Loucy (cell line): ENCODE data around the gene TOM1L1.

ENCODE experiments used
- EZH2phosphoT487 ChIP-seq: fragments of 200-600 bp; IDR thresholded peaks from 2 replicates; pipeline ENCODE4 v1.6.1; 2018; ENCODE audit warnings: antibody characterized with exemption, mild to moderate bottlenecking, moderate library complexity, borderline replicate concordance
- TF ChIP-seq, protein P1 (sequence below): fragments of 200-600 bp; sonication (generic); conservative IDR thresholded peaks from 2 replicates; pipeline ENCODE4 v1.5.1; 2014; ENCODE audit warnings: mild to moderate bottlenecking, antibody characterized with exemption, low read length

DNA sequence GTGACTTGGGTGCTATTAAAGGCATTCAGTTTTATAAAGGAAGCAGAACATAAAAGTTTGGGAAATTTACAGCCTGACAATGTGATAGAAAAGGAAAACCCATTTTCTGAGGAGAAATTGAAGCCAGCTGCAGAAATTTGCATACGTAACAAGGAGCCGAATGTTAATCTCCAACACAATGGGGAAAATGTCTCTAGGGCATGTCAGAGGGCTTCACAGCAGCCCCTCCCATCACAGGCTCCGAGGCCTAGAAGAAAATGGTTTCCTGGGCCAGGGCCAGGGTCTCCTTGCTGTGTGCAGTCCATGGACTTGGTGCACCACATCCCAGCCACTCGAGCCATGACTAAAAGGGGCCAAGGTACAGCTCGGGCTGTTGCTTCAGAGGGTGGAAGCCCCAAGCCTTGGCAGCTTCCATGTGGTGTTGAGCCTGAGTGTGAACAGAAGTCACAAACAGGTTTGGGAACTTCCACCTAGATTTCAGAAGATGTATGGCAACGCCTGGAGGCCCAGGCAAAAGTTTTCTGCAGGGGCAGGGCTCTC is 23.9 kb upstream of the TOM1L1 start:
- TF ChIP-seq, protein P1, sequence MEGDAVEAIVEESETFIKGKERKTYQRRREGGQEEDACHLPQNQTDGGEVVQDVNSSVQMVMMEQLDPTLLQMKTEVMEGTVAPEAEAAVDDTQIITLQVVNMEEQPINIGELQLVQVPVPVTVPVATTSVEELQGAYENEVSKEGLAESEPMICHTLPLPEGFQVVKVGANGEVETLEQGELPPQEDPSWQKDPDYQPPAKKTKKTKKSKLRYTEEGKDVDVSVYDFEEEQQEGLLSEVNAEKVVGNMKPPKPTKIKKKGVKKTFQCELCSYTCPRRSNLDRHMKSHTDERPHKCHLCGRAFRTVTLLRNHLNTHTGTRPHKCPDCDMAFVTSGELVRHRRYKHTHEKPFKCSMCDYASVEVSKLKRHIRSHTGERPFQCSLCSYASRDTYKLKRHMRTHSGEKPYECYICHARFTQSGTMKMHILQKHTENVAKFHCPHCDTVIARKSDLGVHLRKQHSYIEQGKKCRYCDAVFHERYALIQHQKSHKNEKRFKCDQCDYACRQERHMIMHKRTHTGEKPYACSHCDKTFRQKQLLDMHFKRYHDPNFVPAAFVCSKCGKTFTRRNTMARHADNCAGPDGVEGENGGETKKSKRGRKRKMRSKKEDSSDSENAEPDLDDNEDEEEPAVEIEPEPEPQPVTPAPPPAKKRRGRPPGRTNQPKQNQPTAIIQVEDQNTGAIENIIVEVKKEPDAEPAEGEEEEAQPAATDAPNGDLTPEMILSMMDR = no peak
- no peak for TF ChIP-seq EZH2phosphoT487
